UCSD-AML1 (cell line): ENCODE measurements around the gene BANK1.

Experiments used
- DNase-seq: peaks from one replicate; lab custom pipeline; 2025; ENCODE audit not compliant: unreplicated experiment; lab: John Stamatoyannopoulos, UW

BANK1 gene

DNA sequence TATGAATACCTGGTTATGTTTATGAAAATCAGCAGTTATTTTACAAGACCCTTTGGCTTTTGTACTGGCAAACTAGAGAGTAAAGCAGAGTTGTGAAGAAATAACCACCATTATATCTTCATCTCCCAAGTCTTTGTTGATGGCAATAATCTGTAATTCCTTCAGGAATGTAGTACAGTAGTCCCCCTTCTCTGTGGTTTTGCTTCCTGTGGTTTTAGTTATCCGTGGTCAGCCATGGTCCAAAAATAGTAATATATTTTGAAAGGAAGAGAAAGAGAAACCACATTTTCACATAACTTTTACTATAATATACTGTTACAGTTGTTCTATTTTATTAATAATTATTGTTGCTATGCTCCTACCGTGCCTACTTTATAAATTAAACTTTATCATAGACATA is 27.8 kb downstream of the BANK1 start:
- DNase-seq, result no peak

DNA sequence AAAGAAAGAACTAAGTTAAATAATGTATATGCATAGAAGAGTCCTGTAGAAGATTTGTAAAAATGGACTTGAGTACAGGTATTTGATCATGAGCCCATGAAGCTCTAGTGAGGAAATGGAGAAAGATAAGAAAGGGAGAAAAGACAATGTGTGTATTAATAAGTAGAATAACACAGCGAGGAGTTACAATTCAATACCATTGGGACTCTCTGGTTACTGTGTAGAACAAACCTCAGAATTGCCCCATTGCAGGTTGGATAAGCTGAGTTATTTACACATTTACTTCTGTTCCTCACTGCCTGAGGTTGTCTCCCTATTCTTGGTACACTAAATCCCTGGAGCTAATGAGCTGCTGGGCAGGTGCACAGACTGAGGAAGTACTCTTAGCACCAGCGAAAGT is 33.3 kb downstream of the BANK1 start:
- DNase-seq, result no peak

DNA sequence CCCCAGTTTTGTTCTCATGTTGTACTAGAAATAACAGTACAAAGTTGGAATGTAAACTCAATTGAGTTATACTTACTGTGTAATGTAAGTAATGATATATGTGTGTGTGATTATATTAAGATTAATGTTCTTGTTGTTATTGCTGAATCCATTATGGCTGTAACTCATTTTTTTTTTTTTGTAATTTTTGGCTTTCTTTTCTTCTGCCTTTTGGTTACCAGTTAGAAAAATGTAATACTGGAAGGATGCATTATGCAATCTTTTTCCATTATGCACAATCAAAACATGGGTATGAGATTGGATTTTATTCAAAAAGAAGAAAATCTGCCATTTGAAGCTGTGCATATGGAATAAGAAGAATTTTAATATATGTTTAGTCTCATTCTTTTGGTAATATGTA is 34.0 kb downstream of the BANK1 start:
- no peak for DNase-seq

DNA sequence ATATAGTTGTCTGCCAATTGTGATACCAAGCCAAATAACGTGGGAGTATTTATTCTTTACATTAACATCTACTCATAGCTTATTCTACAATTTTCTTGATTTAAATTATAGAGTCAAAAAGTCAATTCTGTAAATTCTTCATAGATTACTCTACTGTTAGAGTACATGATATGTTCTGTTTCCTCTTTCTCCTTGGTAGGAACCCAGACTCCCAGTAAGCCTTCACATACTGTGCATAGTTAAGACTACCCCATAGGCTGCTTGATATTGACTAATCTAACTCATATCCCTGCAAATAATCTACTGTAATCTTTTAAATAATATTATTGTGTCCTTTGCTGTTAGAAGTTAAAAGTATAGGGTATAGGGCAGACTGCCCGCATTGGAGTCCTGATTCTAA is 35.4 kb downstream of the BANK1 start:
- no peak for DNase-seq

DNA sequence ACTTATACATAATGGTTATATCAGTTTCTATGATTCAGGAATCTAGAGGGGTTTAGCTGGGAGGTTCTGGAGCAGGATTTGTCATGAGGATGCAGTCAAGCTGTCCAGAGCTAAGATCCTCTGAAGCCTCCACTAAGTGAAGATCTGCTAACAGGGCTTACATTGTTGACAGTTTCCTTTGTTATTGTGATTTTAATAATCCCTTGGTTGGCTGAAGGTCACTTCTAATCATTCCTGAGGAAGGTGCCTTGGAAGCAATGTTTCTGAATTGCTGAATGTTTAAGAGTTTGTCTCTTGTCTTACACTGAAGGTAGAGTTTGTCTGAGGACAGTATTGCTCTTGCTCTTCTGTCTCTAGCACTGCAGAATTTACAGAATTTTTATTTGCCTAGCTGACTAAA is 41.3 kb downstream of the BANK1 start:
- DNase-seq, result no peak

DNA sequence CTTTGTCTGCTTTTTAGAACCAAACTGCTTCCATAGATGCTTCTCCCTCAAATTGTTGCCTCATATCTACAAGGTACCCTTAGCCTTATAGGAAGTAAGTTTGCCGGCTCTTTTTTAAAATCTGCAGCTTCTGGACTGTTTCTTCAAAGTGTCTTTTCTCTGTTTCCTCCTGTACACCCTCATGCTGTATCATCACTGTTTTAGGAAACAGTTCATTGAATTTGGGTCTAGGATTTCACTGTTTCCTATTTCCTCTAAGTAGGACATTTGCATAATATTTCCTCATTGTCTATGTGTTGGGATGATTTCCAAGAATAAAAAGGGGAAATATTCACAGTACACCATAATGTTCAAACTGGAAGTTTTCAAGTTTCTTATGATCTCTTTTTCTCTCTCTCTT is 43.0 kb downstream of the BANK1 start:
- no peak for DNase-seq

DNA sequence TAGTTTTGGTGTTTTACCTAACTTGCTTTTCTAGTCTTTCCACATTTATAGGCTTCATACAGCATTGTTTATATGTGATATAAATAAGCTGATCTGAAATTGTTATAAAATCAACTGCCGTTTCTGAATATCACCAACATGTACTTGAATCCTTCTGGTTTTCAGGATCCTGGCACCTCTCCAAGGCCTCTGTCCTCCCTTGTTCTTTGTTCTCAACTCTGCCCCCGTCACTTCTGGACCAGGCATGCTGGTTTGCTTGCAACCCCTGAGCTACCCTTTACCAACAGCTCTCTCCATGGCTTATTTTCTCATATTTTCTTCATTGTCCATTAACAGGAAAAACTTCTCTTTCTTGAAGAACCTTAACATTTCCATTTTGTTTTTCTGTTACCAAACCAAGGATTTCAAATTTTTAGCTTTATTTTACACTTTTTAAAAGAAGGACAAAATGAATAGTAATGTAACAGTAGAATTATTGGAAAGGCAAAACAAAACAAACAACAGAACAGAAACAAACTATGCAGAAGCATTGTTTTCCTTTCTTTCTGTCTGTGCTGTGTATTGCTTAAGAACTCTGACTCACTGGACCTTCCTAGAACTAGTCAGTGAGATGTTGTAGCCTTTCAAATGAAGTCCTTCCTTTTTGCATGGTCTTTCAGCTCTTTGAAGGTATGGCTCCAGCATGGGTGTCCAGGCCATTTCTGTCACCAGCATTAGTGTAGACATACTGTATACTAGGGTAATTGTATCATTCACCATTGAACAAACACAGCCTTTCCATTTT is 44.8 kb downstream of the BANK1 start:
- DNase-seq, result no peak

DNA sequence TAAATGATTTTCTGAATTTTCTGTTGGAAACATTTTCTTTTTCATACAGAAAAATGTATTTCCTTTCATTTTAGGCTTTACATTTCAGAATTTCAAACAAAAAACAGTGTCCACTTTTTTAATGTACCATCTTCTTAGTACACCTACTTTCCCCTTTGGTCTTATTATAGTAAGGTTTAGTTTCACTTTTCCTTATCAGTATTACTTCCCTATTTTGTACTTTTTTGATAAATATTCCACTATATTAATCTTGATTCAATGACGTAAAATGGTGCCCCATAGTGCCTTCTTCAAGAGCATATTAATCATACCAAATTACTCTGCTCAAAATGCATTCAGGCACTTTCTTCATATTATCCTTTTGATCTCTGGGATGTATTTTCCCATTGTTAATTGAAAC is 52.5 kb downstream of the BANK1 start:
- DNase-seq, result no peak

DNA sequence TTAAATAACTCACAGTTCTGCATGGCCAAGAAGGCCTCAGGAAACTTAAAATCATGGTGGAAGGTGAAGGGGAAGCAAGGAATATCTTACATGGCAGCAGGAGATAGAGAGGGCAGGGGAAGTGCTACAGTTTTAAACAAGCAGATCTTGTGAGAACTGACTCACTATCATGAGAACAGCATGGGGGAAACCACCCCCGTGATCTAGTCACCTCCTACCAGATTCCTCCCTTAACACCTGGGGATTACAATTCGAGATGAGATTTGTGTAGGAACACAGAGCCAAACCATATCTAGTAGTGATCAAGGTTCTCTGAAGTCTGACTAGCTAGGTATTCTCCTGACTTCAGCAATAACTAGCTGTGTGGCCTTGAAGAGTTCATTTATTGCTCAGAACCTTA is 56.0 kb downstream of the BANK1 start:
- DNase-seq, result no peak

DNA sequence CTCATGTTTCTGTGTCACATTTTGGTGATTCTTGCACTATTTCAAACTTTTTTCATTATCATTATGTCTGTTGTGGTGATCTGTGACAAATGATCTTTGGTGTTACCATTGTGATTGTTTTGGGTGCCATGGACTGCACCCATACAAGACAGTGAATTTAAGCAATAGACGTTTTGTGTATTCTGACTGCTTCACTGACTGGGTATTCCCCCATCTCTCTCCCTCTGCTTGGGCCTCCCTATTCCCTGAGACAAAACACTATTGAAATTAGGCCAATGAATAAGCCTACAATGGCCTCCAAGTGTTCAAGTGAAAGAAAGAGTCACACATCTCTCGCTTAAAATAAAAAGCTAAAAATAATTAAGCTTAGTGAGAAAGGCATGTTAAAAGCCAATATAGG is 60.2 kb downstream of the BANK1 start:
- DNase-seq, result no peak

DNA sequence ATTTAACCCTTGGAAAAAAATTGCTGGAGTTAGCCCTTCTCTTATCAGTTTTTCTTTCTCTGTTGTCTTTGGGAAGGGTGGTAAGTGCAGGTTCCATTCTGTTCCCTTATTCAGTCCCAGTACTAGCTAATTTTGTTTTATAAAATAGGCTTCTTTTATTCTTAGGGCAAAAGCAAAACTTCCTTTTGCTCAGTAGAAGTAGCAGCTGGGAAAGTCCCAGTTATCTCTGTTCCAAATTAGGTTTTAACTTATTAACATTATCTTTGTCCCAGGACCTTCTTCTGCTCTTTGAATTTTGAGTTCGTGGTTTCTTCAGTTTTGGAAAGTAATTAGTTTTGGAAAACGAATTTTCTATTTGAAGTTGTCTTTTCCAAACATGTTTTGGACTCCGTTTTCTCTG is 61.1 kb downstream of the BANK1 start:
- no peak for DNase-seq

DNA sequence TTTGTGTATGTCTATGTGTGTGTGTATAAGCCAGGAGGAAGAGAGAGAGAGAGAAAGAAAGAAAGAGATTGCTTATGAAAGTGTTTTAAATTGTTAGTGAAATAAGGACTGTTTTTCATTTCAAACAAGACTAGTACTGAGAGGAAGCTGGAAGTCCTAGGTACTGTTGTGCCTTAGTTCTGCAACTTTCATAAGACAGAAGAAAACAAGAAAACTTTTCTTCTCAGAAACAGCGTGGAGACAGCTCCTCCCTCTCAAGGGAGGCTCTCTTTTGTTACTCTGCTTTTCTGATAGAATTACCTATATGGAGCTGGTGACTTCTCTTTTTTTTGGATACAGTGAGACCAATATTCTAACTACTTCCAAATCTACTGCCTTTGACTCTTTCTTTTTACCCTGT is 62.5 kb downstream of the BANK1 start:
- DNase-seq, result no peak

DNA sequence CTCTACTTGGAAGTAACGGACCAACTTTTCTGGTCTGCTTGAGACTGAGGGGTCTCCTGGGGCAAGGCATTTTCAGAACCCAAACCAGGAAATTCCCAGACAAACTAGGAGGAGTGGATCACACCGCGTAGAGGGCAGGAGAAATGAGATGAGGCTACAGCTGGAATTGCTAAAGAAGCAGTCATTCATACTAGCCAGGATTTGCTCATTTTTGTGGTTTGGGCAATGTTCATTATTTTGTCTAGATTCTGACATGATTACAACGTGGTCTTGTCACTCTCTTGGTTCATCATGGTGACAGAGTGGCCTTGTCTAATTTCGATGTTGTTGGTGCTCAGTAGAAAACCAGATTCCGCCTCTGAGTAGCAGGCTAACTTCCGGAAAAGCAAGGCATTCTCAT is 63.2 kb downstream of the BANK1 start:
- no peak for DNase-seq

DNA sequence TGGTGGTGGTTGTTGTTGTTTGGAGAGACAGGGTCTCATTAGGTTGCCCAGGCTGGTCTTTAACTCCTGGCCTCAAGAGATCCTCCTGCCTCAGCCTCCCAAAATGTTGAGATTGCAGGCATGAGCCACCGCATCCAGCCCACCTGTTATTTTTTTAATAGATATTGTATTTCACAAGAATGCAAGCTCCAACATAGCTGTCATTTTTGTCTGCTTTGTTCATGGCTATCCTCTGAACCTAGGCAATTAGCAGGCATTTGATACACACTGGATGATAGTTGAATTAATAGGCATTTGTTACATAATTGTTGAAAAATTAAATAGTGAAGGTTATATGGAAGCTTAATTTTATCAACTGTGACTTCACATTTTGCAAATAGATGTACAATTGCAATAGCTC is 64.7 kb downstream of the BANK1 start:
- DNase-seq, result no peak

DNA sequence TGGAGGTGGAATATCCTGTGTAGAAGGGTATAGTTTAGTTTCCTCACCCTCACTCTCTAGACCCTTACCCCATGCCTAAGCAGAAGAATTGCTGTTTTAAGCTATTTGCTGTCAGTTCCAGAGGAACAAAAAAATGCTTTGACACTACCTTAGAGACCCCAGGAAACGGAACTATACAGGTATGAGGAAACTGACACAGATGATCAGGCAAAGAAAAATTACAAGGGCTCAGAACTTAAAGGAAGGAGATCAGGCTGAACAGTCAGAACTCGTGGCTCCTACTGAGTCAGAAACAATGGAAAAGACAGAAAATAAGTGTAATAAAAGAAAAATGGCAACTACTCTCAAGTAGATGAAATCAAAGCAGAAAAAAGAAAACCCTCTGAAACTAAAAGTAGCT is 65.6 kb downstream of the BANK1 start:
- DNase-seq, result no peak

DNA sequence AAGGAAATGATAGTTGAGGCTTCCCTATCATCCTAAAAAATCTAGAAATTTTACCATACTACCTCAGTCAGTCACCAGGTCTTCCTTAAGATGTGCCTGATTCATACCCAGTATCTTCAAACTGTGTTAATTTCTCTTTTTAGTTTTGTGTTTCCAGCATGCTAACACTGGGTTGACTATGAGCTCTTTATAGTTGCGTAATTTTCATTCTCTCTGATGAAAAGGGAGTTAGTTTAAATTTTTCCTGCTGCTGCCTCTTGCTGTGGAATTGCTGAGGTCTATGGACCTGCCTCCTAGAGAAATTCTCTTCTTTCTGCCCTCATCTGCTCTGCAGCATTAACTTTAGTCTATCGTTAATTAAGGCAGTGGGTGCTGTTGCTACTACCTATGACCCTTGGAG is 66.6 kb downstream of the BANK1 start:
- no peak for DNase-seq

DNA sequence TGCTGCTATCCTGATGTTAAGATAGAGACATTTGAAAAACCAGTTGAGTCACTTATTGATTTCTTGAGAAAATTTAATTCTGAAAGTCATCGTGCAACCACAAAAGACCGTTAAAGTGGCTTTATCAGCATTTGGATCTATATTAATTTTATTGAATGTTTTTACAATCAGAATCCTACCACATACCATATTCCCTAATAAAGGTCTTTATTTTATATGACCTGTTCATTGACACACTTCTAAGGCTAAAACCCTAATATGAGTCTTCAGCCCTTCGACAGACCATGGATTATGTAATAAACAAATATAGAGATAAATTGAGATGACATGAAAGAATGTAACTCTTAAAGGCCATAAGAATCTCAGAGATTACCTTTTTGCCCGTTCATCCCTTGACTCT is 68.1 kb downstream of the BANK1 start:
- no peak for DNase-seq

DNA sequence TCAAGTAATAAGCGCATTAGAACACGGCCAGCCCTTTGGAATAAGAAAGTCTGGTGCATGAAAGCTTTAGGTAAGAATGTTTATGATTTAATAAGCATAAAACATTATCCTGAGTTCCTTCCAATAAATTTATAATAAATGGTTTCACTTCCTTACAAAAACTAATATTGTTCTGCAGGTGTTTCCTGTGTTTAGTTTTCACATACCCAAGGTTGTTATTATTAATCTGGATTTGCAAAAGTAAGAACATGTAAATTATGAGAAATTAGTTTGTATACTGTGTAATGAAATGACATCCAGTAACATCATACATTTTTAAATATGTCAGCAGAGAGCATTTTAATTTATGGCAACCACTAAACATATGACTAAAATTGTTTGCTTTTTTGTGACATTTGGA is 72.1 kb downstream of the BANK1 start:
- DNase-seq, result no peak

DNA sequence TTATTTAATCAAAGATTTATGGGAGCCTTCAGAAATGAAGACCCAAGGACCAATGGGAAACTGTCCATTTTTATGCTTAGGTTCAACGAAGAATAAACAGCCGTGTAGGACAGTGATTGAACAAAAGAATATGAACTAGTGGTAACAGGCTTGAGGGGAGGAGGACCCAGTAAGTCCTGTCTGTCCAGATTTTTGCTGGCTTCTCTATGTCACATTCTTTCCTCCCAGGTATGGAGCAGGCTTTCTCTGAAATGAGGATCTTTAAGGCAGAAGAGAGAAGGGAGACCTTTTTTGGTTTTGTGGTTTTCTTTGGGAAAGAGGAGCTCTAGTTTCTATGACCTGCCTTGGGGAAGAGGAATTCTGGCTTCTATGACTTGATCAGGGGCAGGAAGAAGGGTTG is 74.1 kb downstream of the BANK1 start:
- DNase-seq, result no peak

DNA sequence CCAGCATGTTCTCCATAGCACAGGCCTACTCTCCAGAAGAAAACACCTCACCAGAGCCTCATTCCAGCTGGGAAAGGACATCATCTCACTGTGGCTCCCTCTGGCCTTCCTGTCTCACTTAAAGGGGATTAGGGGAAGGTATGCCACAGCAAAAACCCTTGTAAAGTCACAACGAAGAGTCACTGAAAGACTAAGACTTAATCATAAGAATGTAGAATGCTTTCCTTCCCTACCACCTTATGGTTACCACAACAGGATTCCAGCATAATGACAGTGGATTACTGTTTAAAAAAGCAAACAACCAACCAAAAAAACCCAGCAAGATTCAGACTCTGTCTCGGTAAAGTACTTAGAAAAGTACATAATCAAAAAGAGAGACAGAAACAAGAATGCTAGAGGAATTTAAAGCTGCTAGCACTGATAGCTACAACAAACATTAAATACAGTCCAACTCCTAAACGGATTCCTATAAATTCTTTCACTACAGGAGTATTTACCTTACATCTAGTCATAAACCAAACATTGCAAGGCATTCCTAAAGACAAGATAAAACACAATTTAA is 75.1 kb downstream of the BANK1 start:
- no peak for DNase-seq

DNA sequence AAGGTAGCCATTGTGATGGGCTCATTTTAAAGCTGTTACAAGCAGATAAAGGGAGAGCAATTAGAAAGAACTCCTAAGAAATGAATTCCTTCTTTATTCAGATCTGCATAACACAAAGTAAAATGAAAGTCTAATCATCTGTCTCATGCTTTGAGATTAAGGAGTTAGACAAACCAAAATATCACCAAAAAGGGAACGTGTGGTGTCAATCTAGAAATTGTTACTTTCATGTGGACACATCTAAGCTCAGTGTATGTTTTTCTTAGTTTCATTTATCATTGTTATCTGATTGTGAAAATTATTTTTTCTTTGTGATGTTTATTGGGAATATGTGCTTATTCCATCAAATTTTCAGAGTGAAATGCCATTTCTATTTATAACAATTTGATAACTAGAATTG is 80.3 kb downstream of the BANK1 start:
- DNase-seq, result no peak

DNA sequence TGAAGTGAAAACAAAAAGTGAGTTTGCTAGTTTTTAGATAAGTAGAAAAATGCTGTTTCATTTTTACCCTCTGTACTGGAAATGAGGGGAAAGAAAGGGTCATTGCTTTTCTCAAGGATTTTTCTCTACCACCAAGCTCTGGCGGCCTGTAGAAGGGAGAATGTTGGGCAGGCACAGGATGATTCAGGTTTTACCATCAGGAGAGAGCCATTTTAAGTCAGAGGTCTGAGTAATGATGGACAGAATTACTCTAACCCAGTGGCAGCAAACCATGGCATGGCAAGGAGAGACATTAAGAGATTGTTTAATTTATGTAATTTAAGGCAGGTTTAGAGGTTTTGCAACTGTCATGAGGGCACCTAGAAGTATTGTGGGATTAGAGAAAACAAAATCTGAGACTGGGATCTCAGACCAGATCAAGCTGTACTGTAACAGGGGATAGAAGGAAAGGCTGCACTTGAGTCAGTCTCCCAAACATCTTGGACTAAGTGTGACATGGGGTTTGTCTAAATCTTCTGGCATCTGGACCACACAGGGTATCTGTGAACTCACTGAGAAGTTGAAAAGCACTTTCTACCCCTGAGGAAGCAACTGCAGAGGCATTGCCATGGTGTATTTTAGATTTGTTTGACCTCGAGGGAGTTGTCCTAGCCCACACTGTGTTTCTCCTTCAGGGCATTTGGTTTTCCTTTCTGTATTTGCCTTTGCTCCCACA is 81.6 kb downstream of the BANK1 start:
- DNase-seq, result no peak

DNA sequence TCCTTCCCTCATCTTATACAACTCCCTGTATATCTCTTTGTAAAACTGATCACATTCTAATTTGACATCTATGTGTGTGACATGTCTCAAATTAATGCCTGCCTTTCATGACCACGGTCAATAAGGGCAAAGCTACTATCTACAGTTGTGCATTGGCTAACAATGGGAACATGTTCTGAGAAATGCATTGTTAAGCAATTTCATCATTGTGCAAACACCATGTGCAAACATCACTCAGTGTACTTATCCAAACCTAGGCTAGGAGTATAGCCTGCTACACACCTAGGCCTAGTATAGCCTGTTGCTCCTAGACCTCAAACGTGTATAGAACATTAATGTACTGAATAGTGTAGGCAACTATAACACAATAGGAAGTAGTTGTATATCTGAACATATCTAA is 95.0 kb downstream of the BANK1 start:
- no peak for DNase-seq
